Stomach smooth muscle (tissue), 2 donors: ENCODE data around the gene NSUN3.
"Not testable (repeated sequence)": the region's sequence is repeated elsewhere in the genome, so short reads cannot be mapped to it uniquely, and the experiment has no call there.

Experiments used
- H3K27ac ChIP-seq: one replicate; pipeline ENCODE4 v1.7.0; 2013; ENCODE audit warnings: mild to moderate bottlenecking, low read length, inconsistent platforms
- H3K27me3 ChIP-seq, 2 donors: one replicate each; pipeline ENCODE4 v1.7.0; 2013; ENCODE audit warnings: low read length in 2 of 2; ENCODE audit not compliant: insufficient read depth in 2 of 2, control insufficient read depth in 1 of 2
- H3K36me3 ChIP-seq, 2 donors: one replicate each; pipeline ENCODE4 v1.7.0; 2013; ENCODE audit warnings: low read length in 2 of 2; ENCODE audit not compliant: control insufficient read depth in 2 of 2, insufficient read depth in 2 of 2
- H3K4me1 ChIP-seq: one replicate; pipeline ENCODE4 v1.7.0; 2013; ENCODE audit warnings: low read length; ENCODE audit not compliant: control insufficient read depth, insufficient read depth
- H3K4me3 ChIP-seq, 2 donors: one replicate each; pipeline ENCODE4 v1.7.0; 2013; ENCODE audit warnings: low read length in 2 of 2
- H3K9ac ChIP-seq, 2 donors: one replicate each; pipeline ENCODE4 v1.7.0; 2013; ENCODE audit warnings: low read length in 2 of 2, mild to moderate bottlenecking in 1 of 2
- H3K9me3 ChIP-seq, 2 donors: one replicate each; pipeline ENCODE4 v1.7.0; 2013; ENCODE audit warnings: low read length in 2 of 2; ENCODE audit not compliant: control insufficient read depth in 2 of 2
- donor health status: healthy.
- donor health status: Pancreatic carcinoma.

Gene NSUN3

DNA sequence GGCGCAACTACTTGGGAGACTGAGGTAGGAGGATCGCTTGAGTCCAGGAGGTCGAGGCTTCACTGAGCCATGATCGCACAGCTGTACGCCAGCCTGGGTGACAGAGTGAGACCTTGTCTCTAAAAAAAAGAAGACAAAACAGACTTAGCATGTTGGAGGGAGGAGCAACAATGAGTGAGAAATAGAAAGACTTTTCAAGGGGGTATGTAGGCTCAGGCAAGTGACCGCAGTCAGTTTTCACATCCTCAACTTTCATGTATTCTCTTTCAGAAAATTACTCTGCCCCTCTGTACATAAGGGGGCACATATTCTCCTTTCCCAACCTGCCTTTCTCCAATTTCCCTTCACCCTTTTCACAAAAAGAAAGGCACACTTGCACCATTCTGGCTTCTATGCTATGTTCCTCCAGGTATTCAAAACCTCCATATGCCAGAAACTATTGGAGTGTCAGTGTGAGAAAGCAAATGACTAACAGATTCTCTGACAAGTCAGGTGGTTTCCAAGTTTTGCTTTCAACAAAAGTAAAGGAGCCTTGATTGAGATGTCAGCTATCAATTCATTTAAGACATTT, 7.6 kb downstream of the NSUN3 start:
- H3K9me3 ChIP-seq: no peaks in the 10 kb centered on the region
- no peak overlapping the region for H3K9ac ChIP-seq
- peaks cover 5 to 9% of the 10 kb centered on the region in 2 donors for H3K36me3 ChIP-seq
- H3K4me3 ChIP-seq: no peak overlapping the region
- H3K4me1 ChIP-seq: no peaks in the 10 kb centered on the region
- H3K27me3 ChIP-seq: no peaks in the 10 kb centered on the region
- no peak overlapping the region for H3K27ac ChIP-seq

DNA sequence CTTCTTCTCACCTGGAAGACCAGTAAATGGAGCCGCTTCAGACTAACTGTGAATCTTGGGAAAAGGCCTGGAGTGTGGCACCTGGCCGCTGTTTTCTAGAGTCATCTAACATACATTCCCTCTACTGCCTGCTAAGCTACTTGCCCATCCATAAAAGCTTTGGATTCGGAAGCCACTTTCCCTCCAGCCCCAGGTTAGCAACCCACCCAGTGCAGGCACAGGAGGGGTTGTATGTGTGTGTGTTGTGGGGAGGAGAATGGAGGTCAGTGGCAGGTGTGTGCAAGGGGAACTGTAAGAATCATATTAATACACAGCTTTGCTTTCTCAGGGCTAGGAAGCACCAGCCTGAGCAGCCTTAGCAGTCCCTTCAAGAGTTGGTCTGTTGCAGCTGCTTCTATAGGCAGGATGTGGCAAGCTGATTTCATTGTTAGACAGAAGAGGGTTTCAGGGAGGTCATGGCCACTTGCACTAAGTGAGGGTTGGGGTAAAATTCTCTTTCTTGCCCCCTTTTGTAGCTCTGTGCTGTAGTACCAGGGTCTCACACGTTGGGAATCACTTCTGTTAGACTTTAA, 8.9 kb downstream of the NSUN3 start:
- Histone ChIP-seq H3K9me3 (no peaks in the 10 kb centered on the region), H3K4me1 (no peaks in the 10 kb centered on the region), H3K27me3 (no peaks in the 10 kb centered on the region), H3K9ac (no peak overlapping the region), H3K27ac (no peak overlapping the region), H3K4me3 (no peak overlapping the region), H3K36me3 (peaks cover 3 to 15% of the 10 kb centered on the region in 2 donors)

DNA sequence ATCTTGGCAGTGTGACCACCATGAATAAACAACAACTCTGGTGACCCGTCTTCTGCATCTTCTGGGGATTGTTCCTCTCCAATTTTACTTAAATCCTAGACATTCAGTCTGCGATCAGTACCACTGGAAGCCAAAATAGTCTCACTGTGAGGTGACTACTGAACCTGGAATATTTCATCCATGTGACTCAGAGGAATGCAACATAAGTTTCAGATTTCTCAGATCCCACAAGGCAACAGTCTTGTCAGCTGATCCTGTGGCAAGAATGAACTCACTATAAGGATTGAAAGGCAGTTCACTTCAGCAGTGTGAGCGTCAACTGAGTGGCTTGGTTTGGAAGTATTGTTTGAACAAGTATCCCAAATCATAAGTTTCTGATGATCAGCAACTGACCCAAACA, 13.2 kb downstream of the NSUN3 start:
- Histone ChIP-seq H3K4me3 (no peak overlapping the region), H3K9me3 (no peaks in the 10 kb centered on the region), H3K27ac (no peak overlapping the region), H3K36me3 (peaks cover 0 to 10% of the 10 kb centered on the region in 2 donors), H3K9ac (no peak overlapping the region), H3K4me1 (no peaks in the 10 kb centered on the region), H3K27me3 (no peaks in the 10 kb centered on the region)

DNA sequence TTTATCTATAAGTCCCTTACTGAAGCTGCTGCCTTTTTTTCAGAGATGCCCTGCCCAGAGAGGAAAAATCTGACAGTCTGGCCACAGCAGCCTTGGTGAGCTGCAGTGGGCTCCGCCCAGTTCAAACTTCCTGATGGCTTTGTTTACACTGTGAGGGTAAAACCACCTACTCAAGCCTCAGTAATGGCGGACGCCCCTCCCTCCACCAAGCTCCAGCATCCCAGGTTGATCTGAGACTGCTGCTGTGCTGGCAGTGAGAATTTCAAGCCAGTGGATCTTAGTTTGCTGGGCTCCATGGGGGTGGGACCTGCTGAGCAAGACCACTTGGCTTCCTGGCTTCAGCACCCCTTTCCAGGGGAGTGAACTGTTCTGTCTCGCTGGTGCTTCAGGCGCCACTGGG, 17.7 kb downstream of the NSUN3 start:
- H3K27ac ChIP-seq, H3K27me3 ChIP-seq, H3K4me1 ChIP-seq, H3K9ac ChIP-seq, H3K9me3 ChIP-seq, H3K4me3 ChIP-seq: not testable (repeated sequence)
- H3K36me3 ChIP-seq: peaks cover 14% of the 10 kb centered on the region in 2 donors

DNA sequence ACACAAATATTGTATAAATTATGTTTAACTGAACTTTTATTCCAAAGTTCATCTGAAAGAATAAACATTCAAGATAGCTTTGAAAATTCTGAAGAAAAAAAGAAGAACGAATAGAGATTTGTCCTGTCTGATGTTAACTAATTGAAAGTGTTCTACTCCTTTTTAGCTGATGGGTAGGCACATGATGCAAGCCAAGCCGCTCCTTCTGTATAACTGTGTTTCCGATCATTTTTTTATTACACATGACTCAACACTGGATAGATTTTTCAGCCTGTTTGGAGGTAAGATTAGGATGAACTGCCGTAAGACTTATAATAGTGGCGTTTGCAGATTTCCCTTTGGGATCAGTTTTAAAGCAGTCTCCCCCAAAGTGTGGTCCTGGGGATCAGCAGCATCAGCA, 19.0 kb downstream of the NSUN3 start:
- Histone ChIP-seq H3K27ac (no peak overlapping the region), H3K27me3 (no peaks in the 10 kb centered on the region), H3K4me1 (no peaks in the 10 kb centered on the region), H3K4me3 (no peak overlapping the region), H3K9ac (no peak overlapping the region), H3K36me3 (peaks cover 10 to 17% of the 10 kb centered on the region in 2 donors), H3K9me3 (no peaks in the 10 kb centered on the region)

DNA sequence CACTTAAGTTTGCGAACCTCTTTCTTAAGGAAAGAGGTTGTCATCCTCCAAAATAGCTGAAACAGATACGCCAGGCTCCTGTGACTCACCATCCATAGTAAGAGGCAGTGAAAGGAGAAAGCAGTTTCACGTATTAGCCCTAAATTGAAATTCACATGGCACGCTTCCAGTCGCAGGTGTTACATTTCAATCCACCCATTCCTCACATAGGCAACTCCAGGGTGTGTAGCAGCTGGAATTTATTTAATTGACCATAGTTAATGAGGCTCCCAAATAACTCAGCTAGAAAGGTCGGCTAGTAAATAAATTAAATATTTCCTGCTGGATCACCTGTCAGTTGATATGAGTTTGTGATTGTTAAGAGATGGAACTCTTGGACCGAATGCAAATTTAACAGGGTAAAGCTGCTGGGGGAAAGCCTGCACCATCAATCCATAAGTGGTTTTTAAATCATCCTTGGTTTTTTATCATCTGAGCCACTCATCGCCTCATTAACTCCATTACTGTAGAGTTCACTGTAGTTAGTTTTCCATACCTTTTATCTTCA, 19.6 kb downstream of the NSUN3 start:
- no peaks in the 10 kb centered on the region for H3K27me3 ChIP-seq
- no peak overlapping the region for H3K27ac ChIP-seq
- H3K9ac ChIP-seq: no peak overlapping the region
- H3K36me3 ChIP-seq: peaks cover 10 to 17% of the 10 kb centered on the region in 2 donors
- no peak overlapping the region for H3K4me3 ChIP-seq
- no peaks in the 10 kb centered on the region for H3K4me1 ChIP-seq
- H3K9me3 ChIP-seq: no peaks in the 10 kb centered on the region

DNA sequence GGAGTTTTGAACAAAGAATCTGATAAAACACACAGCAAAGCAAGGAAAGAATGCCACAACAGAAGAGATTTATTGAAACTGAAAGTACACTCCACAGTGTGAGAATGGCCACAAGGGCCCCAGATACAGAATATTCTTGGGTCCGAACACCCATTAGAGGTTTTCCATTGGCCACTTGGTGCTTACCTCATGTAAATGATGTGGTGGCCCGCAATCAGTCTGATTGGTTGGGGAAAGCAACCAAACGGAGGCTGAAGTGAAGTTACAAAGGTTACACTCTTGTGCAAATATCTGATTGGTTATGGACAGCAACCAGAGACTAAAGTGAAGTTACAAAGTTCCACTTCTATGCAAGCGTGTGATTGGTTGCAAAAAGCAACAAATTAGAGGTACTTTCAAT, 20.4 kb downstream of the NSUN3 start:
- H3K36me3 ChIP-seq: peaks cover 10 to 20% of the 10 kb centered on the region in 2 donors
- H3K27ac ChIP-seq: no peak overlapping the region
- no peaks in the 10 kb centered on the region for H3K27me3 ChIP-seq
- H3K4me3 ChIP-seq: no peak overlapping the region
- no peaks in the 10 kb centered on the region for H3K4me1 ChIP-seq
- no peaks in the 10 kb centered on the region for H3K9me3 ChIP-seq
- no peak overlapping the region for H3K9ac ChIP-seq

DNA sequence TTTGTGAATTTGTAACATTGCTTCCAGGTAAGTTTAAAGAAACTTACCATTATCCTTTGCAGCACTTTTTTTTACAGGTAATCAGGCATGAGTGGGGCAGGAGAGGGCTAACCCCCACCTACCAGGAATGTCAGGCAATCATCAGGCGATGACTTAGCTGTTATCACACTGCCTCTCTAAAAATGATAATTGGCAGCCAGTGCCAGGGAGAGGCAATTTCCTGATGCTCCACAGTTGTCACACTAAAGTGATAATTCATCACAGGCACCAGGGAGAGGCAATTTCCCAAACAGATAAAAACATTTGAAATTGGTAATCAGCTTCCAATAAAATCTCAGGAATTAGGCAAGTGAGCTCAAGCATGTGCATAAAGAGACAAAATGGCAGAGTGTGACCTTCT, 26.3 kb downstream of the NSUN3 start:
- H3K36me3 ChIP-seq: peaks cover 15 to 21% of the 10 kb centered on the region in 2 donors
- H3K4me3 ChIP-seq: no peak overlapping the region

DNA sequence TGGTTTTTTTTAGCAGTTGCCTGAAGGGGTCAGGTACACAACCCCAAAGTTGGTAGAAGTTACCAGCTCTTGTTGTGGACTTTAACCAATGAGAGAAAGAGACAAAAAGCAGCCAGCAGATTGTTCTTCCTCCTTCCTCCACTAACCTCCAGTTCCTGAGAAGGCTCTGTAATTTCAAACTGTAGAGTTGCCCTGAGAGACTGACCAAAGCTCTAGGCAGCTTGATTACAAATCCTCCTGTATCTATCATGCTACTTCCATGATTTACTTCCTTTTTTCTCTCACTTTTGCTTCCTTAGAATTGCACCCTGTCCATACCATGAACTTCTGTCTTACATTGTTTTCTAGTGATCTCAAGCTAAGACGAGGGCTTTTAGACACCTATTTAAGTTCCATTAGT, 29.2 kb downstream of the NSUN3 start:
- no peak overlapping the region for H3K9ac ChIP-seq
- H3K4me3 ChIP-seq: no peak overlapping the region
- H3K36me3 ChIP-seq: peaks cover 15 to 21% of the 10 kb centered on the region in 2 donors
- no peak overlapping the region for H3K27ac ChIP-seq
- no peaks in the 10 kb centered on the region for H3K4me1 ChIP-seq
- no peaks in the 10 kb centered on the region for H3K27me3 ChIP-seq
- H3K9me3 ChIP-seq: no peaks in the 10 kb centered on the region

More for the DNA sequence above, 26.3 kb downstream of the NSUN3 start:
- Histone ChIP-seq H3K27me3 (no peaks in the 10 kb centered on the region), H3K27ac (no peak overlapping the region), H3K4me1 (no peaks in the 10 kb centered on the region), H3K9me3 (no peaks in the 10 kb centered on the region), H3K9ac (no peak overlapping the region)

DNA sequence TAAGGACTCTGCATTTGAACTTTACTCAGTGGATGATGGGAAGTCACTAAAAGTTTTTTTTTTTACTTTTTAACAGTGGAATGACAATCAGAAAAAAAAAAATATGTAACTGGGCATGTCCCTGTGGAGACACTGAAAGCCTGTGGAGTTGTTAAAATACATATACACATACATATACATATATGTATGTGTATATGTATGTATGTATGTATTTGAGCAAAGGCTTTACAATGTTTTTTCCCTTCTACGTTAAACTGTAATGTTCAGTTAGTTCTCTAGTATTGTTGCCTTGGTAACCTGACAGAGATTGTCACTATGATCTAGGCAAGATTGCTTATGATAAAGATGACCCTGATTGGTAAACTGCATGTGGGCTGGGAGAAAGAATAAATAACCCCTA, 30.3 kb downstream of the NSUN3 start:
- no peaks in the 10 kb centered on the region for H3K4me1 ChIP-seq
- H3K36me3 ChIP-seq: peaks cover 15 to 23% of the 10 kb centered on the region in 2 donors
- H3K9ac ChIP-seq: no peak overlapping the region

DNA sequence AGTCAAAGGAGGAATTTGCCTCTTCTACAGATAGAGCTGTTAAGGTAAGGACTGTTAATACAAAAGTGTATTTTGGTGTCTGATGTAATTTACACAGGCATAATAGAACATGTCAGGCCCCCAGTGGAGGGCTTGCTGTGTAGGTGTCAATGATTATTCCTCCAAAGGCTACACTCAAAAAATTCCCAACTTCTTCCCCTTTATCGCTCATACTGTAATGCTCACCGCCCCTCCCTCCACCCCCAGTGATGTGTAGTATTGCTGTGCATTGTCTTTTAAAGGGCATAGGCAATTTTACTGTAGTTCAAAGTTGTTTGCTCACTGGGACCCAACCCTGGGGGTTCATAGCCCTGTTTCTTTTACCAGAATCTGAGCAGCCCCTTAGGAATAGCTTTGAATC, 32.2 kb downstream of the NSUN3 start:
- Histone ChIP-seq H3K4me3 (no peak overlapping the region), H3K27ac (no peak overlapping the region), H3K27me3 (no peaks in the 10 kb centered on the region), H3K4me1 (no peaks in the 10 kb centered on the region), H3K9me3 (no peaks in the 10 kb centered on the region), H3K36me3 (peaks cover 16 to 29% of the 10 kb centered on the region in 2 donors), H3K9ac (no peak overlapping the region)

More for the DNA sequence above, 30.3 kb downstream of the NSUN3 start:
- Histone ChIP-seq H3K9me3 (no peaks in the 10 kb centered on the region), H3K27me3 (no peaks in the 10 kb centered on the region), H3K4me3 (no peak overlapping the region), H3K27ac (no peak overlapping the region)
